Measurements from ENCODE around the gene CHAF1A.

DNA sequence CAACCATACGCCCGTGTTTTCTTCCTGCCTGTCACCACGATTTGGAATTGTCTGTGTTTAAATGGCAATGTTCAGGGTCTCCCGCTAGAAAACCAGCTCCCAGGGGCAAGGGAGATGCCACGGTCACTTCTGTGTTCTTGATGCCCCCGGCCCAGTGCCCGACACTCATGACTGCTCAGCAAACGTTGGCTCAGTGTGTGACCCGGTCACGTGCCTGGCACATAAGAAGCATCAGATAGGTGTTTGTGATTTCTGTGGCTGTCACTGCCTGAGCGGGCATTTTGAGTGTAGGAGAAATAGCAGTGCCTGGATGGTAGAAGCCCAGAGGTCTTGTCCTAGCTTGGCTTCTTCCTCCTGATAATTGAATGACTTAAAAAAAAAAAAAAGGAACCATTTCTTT is 85.1 kb downstream of the CHAF1A start:
- TF ChIP-seq, protein P1, sequence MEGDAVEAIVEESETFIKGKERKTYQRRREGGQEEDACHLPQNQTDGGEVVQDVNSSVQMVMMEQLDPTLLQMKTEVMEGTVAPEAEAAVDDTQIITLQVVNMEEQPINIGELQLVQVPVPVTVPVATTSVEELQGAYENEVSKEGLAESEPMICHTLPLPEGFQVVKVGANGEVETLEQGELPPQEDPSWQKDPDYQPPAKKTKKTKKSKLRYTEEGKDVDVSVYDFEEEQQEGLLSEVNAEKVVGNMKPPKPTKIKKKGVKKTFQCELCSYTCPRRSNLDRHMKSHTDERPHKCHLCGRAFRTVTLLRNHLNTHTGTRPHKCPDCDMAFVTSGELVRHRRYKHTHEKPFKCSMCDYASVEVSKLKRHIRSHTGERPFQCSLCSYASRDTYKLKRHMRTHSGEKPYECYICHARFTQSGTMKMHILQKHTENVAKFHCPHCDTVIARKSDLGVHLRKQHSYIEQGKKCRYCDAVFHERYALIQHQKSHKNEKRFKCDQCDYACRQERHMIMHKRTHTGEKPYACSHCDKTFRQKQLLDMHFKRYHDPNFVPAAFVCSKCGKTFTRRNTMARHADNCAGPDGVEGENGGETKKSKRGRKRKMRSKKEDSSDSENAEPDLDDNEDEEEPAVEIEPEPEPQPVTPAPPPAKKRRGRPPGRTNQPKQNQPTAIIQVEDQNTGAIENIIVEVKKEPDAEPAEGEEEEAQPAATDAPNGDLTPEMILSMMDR (IDR thresholded peaks at IDR 0.05; ENCODE audit: borderline replicate concordance, extremely low read depth, low read length, poor library complexity, severe bottlenecking) = no peak
- TF ChIP-seq EZH2 (IDR thresholded peaks at IDR 0.05; ENCODE audit: borderline replicate concordance, low read depth, low read length, severe bottlenecking) = no peak
